NCI-H345 treated with DMSO at 0.1 percent for 48 hours (cell line): Measurements from ENCODE around the gene FOXC2.
"Not testable (repeated sequence)": the region's sequence is repeated elsewhere in the genome, so short reads cannot be mapped to it uniquely, and the experiment has no call there.

ENCODE experiments used
- DNase-seq: peaks from one replicate; lab custom pipeline; 2025; ENCODE audit not compliant: unreplicated experiment; lab: John Stamatoyannopoulos, UW

The FOXC2 gene

GRCh38 chr16:86585821-86586611 is 19.4 kb downstream of the FOXC2 start:
- DNase-seq: no peak

- no peak for DNase-seq
These were observed 20.9 kb downstream of the FOXC2 start for GRCh38 chr16:86587487-86587886.

GRCh38 chr16:86587955-86588354 is 21.3 kb downstream of the FOXC2 start:
- not testable (repeated sequence) for DNase-seq

GRCh38 chr16:86590501-86591144 is 24.0 kb downstream of the FOXC2 start:
- no peak for DNase-seq

- no peak for DNase-seq
These were observed 24.6 kb downstream of the FOXC2 start for GRCh38 chr16:86591270-86591669.

GRCh38 chr16:86593913-86594620 is 27.4 kb downstream of the FOXC2 start:
- no peak for DNase-seq

- no peak for DNase-seq
These were observed 28.1 kb downstream of the FOXC2 start for GRCh38 chr16:86594721-86595120.

- DNase-seq: no peak
These were observed 29.5 kb downstream of the FOXC2 start for GRCh38 chr16:86595983-86596605.

GRCh38 chr16:86597126-86597879 is 30.7 kb downstream of the FOXC2 start:
- no peak for DNase-seq

GRCh38 chr16:86597880-86598606 is 31.4 kb downstream of the FOXC2 start:
- DNase-seq: no peak

GRCh38 chr16:86598607-86599565 is 32.3 kb downstream of the FOXC2 start:
- DNase-seq: no peak

GRCh38 chr16:86601356-86601755 is 34.7 kb downstream of the FOXC2 start:
- DNase-seq: no peak

- no peak for DNase-seq
These were observed 35.9 kb downstream of the FOXC2 start for GRCh38 chr16:86602521-86602920.

GRCh38 chr16:86604436-86605193 is 38.0 kb downstream of the FOXC2 start:
- DNase-seq: no peak

- no peak for DNase-seq
These were observed 39.3 kb downstream of the FOXC2 start for GRCh38 chr16:86605950-86606349.

GRCh38 chr16:86608301-86608747 is 41.7 kb downstream of the FOXC2 start:
- no peak for DNase-seq

GRCh38 chr16:86609115-86609514 is 42.5 kb downstream of the FOXC2 start:
- no peak for DNase-seq

- no peak for DNase-seq
These were observed 43.0 kb downstream of the FOXC2 start for GRCh38 chr16:86609661-86610060.
